Measurements from ENCODE around the gene PYCARD. TPM values are rescaled to one million over a fixed set of nuclear protein-coding genes. Genes with fewer than 3 reads are reported as not detected.

PYCARD gene
- total RNA-seq, 1 donor from 2014 or later, result 1.7 TPM

DNA sequence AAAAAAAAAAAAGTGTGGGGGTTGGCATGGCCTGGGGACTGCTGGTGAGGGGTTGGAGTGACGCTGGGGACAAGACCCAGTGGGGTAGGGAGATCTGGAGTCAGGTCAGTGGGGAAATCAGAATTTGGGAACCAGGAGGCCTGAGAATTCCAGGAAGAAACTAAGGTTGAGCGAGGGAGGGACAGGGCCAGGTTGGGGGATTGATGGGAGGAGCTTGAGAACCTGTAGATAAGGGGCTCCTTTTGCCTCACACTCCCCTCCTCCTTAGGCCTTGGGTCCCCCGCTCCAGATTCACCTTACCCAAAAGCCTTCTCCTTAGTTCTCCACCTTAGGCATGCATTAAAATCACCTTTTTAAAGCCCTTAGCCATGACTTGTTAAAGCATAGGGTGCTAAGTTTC, 22.6 kb upstream of the PYCARD start:
- H3K27me3 Mint-ChIP-seq (ENCODE audit: low read depth), result peaks cover 25% of the 10 kb centered on the region
- peak overlapping the region; percentile 43 for H3K27ac Mint-ChIP-seq (ENCODE audit: unreplicated experiment)
- no peaks in the 10 kb centered on the region for H3K36me3 Mint-ChIP-seq (ENCODE audit: low read depth)
- DNase-seq (ENCODE audit: low read depth, low spot score), result no peak
- H3K9me3 Mint-ChIP-seq, result no peaks in the 10 kb centered on the region
- no peak overlapping the region for H3K4me3 Mint-ChIP-seq
- TF ChIP-seq, protein P1, sequence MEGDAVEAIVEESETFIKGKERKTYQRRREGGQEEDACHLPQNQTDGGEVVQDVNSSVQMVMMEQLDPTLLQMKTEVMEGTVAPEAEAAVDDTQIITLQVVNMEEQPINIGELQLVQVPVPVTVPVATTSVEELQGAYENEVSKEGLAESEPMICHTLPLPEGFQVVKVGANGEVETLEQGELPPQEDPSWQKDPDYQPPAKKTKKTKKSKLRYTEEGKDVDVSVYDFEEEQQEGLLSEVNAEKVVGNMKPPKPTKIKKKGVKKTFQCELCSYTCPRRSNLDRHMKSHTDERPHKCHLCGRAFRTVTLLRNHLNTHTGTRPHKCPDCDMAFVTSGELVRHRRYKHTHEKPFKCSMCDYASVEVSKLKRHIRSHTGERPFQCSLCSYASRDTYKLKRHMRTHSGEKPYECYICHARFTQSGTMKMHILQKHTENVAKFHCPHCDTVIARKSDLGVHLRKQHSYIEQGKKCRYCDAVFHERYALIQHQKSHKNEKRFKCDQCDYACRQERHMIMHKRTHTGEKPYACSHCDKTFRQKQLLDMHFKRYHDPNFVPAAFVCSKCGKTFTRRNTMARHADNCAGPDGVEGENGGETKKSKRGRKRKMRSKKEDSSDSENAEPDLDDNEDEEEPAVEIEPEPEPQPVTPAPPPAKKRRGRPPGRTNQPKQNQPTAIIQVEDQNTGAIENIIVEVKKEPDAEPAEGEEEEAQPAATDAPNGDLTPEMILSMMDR (conservative IDR thresholded peaks at IDR 0.05), result no peak
- H3K4me1 Mint-ChIP-seq, result peaks cover 3% of the 10 kb centered on the region

DNA sequence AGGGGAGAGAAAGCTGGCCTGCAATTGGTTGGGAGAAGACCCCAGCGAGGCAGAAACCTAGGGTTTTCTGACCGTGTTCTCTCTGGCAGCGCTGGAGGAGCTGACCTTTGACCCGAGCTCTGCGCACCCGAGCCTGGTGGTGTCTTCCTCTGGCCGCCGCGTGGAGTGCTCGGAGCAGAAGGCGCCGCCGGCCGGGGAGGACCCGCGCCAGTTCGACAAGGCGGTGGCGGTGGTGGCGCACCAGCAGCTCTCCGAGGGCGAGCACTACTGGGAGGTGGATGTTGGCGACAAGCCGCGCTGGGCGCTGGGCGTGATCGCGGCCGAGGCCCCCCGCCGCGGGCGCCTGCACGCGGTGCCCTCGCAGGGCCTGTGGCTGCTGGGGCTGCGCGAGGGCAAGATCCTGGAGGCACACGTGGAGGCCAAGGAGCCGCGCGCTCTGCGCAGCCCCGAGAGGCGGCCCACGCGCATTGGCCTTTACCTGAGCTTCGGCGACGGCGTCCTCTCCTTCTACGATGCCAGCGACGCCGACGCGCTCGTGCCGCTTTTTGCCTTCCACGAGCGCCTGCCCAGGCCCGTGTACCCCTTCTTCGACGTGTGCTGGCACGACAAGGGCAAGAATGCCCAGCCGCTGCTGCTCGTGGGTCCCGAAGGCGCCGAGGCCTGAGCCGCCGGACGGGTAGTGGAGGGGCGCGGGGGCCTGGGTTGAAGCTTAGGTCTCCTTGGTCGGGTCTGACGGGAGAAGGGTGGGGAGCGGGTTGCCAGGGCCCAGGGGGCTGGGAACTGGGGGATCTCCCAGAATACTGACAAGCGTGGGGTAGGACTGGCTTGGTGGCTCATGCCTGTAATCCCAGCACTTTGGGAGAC, 21.8 kb upstream of the PYCARD start:
- Mint-ChIP-seq H3K4me3 (no peak overlapping the region), H3K4me1 (peaks cover 3% of the 10 kb centered on the region), H3K9me3 (no peaks in the 10 kb centered on the region), H3K27ac (ENCODE audit: unreplicated experiment) (no peak overlapping the region), H3K36me3 (ENCODE audit: low read depth) (no peaks in the 10 kb centered on the region), H3K27me3 (ENCODE audit: low read depth) (peaks cover 32% of the 10 kb centered on the region)
- TF ChIP-seq, protein P1 (conservative IDR thresholded peaks at IDR 0.05), result no peak
- DNase-seq (ENCODE audit: low read depth, low spot score), result no peak

DNA sequence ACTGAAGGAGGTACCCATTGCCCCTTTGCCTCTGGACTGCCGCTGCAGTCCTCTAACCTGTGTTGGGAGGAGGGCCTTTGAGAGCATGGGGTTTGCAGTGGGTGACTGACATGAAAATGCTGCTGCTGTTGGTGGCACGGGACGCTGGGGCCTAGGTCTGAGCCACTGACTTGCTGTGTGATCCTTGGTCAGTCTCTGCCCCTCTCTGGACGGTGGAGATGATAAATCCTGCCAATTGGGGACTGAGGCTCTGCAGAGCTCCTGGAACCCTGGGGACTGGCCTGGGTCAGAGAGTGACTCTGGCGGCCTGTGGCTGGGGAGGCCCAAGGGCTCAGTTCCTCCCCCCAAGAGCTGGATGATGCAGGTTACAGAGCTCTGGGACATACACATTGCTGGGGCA, 20.5 kb upstream of the PYCARD start:
- Mint-ChIP-seq H3K9me3 (no peaks in the 10 kb centered on the region), H3K27ac (ENCODE audit: unreplicated experiment) (no peak overlapping the region), H3K27me3 (ENCODE audit: low read depth) (peaks cover 42% of the 10 kb centered on the region), H3K36me3 (ENCODE audit: low read depth) (no peaks in the 10 kb centered on the region), H3K4me3 (no peak overlapping the region), H3K4me1 (no peaks in the 10 kb centered on the region)
- TF ChIP-seq, protein P1 (conservative IDR thresholded peaks at IDR 0.05), result no peak
- DNase-seq (ENCODE audit: low read depth, low spot score), result no peak

DNA sequence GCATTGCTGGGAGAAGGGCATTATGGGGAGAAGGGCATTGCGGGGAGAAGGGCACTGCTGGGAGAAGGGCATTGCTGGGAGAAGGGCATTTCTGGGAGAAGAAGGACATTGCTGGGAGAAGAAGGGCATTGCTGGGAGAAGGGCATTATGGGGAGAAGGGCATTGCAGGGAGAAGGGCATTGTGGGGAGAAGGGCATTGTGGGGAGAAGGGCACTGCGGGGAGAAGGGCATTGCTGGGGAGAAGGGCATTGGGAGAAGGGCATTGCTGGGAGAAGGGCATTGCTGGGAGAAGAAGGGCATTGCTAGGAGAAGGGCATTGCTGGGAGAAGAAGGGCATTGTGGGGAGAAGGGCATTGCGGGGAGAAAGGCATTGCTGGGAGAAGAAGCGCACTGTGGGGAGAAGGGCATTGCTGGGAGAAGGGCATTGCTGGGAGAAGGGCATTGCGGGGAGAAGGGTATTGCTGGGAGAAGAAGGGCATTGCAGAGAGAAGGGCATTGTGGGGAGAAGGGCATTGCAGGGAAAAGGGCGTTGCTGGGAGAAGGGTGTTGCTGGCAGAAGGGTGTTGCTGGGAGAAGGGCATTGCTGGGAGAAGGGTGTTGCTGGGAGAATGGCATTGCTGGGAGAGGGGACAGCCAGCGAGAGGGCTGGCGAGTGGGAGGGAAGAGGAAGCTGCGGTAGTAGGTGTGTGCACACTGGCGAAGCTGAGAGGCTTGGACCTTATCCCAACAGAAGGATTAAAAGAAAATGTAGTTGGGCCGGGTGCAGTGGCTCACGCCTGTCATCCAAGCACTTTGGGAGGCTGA, 19.0 kb upstream of the PYCARD start:
- no peak overlapping the region for H3K27ac Mint-ChIP-seq (ENCODE audit: unreplicated experiment)
- no peak for DNase-seq (ENCODE audit: low read depth, low spot score)
- H3K27me3 Mint-ChIP-seq (ENCODE audit: low read depth), result peaks cover 57% of the 10 kb centered on the region
- no peaks in the 10 kb centered on the region for H3K9me3 Mint-ChIP-seq
- H3K4me3 Mint-ChIP-seq, result no peak overlapping the region
- H3K36me3 Mint-ChIP-seq (ENCODE audit: low read depth), result no peaks in the 10 kb centered on the region
- no peaks in the 10 kb centered on the region for H3K4me1 Mint-ChIP-seq
- TF ChIP-seq, protein P1 (conservative IDR thresholded peaks at IDR 0.05), result no peak

DNA sequence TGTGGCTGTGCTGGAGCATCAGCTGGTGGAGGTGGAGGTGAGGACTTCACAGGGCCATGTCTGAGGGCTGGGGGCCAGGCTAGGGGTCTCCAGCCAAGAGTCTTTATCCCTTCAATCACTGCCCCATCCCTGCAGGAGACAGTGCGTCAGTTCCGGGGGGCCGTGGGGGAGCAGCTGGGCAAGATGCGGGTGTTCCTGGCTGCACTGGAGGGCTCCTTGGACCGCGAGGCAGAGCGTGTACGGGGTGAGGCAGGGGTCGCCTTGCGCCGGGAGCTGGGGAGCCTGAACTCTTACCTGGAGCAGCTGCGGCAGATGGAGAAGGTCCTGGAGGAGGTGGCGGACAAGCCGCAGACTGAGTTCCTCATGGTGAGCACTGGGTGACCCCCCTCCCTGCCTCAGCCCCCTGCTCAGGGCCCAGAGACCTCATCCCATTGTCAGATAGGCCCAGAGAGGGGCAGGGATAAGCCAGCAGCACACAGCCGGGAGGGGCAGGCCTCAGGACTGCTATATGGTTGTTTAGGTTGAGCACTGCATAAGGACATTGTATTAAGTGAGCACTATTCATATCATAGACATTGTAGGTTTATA, 16.7 kb upstream of the PYCARD start:
- Mint-ChIP-seq H3K9me3 (no peaks in the 10 kb centered on the region), H3K27ac (ENCODE audit: unreplicated experiment) (no peak overlapping the region), H3K4me1 (peaks cover 8% of the 10 kb centered on the region), H3K27me3 (ENCODE audit: low read depth) (peaks cover 77% of the 10 kb centered on the region), H3K36me3 (ENCODE audit: low read depth) (no peaks in the 10 kb centered on the region), H3K4me3 (no peak overlapping the region)
- DNase-seq (ENCODE audit: low read depth, low spot score), result no peak
- TF ChIP-seq, protein P1 (conservative IDR thresholded peaks at IDR 0.05), result no peak
